HG02870 (cell line): ENCODE measurements around the gene VPS4B.
A peak's percentile ranks its signal among the peaks of the same experiment; 100 is the strongest.
"Not testable (repeated sequence)": the region's sequence is repeated elsewhere in the genome, so short reads cannot be mapped to it uniquely, and the experiment has no call there.

Experiments used
- ATAC-seq: cut with Tn5 transposase; IDR thresholded peaks from one replicate; pipeline ENCODE4 v1.9.1; 2021; ENCODE audit warnings: mild to moderate bottlenecking, moderate library complexity; ENCODE audit not compliant: unreplicated experiment

The VPS4B gene

DNA sequence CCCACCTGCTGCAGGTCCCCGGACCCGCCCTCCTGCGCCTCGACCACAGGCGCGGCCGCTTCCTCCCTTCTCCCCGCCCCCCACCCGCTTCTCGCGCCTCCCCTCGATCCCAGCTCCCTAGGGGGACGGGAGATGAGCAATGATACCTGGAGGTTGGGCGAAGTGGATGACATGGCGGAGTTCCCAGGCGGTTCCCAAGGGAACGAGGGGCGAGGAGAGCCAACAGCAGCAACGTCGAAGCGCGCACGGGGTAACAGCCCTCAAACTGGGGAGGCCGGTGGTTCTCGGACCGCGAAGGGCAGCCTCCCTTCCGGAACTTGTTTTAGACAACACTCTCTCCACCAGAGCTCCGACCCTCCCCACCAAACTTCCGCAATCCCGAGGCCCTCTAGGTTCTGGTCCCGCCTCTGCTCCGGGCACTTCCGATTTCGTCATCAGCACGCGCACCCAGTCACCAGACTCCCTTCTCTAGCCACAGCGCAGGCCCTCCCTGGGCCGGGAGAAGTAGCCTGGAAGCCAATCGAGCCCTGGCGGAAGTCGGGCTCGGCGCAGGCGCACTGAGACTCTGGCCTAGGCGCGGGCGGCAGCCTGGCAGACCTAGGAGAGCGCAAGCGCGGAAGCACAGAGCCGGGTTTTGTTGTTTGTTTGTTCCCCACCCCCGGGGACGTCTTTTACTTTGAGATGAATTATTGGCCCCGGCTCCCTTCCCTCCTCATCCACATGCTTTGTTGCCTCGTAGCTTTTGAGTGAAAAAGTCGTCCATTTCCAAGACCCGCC, at the start of gene VPS4B:
Gene VPS4B, minus strand, starts transcription at position 390 of the 777 bp plus-strand sequence. Its CDS starts 217 bp downstream, at position 173.
- peak; percentile 96 for ATAC-seq

GRCh38 chr18:63470751-63471150, 48.5 kb upstream of the VPS4B start:
- ATAC-seq, result no peak

GRCh38 chr18:63468575-63468974, 46.3 kb upstream of the VPS4B start:
- no peak for ATAC-seq

DNA sequence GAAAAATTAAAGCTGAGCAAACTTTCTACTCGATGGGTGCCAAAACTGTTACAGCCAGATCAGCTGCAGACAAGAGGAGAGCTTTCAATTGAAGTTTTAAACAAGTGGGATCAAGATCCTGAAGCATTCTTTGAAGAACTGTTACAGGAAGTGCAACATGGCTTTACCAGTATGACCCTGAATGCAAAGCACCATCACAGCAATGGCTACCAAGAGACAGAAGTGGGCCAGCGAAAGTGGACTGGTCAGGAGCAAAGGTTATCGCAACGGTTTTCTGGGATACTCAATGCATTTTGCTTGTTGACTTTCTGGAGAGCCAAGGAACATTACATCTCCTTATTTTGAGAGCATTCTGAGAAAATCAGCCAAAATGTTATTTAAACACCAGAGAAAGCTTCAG, 45.4 kb upstream of the VPS4B start:
- no peak for ATAC-seq

DNA sequence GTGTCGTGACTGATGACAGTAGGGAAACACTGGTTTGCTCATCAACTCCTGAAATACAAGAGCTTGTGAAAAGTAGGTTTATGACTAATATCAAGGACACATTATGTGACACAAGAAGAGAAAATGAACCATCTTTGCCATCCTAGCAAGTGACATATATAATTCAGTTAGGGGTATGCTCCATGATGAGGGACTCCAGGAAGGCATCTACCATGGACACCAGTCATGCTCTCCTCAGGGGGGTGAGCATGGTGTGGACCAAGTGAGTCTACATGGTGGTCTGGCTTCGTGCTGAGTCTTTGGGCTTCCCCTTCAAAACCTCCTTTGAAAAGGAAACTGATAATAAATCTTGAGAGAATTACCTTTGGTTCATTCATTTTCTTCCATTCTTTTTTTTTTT, 42.8 kb upstream of the VPS4B start:
- no peak for ATAC-seq

DNA sequence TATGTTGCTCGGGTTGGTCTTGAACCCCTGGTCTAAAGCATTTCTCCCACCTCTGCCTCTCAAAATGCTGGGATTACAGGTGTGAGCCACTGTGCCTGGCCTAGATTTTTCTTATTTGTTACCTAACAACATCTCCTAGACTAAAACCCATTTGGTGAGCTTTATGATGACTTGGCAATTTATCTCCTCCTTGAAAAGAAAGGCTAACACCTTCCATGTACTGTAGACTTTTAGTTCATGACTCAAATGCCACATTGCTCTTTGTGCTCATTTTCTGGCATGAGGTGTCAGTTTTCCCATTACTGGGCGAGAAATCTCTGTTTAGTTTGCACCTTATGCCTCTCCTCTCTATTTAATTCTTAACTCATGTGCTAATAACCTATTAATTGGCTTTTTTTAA, 42.2 kb upstream of the VPS4B start:
- ATAC-seq, result no peak

DNA sequence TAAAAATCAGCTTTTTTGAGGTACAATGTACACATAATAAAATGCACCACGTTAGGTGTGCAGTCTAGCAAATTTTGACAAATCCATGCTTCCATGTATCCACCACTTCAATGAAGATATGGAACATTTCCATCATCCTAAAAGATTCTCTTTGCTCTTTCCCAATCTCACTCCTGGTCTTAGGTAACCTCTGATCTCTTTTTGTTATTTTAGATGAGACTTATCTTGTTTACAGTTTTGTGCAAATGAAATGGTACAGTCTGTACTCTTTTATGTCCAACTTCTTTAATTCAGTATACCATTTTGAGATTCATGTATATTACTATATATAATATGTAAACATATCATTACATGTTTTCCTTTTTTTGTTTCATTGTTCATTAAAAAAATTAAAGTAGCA, 38.1 kb upstream of the VPS4B start:
- ATAC-seq, result no peak

- ATAC-seq, result no peak
Observed at GRCh38 chr18:63457977-63458376, 35.7 kb upstream of the VPS4B start.

- no peak for ATAC-seq
Observed at GRCh38 chr18:63454497-63454896, 32.2 kb upstream of the VPS4B start.

- ATAC-seq, result not testable (repeated sequence)
Observed at GRCh38 chr18:63452751-63453150, 30.5 kb upstream of the VPS4B start.

DNA sequence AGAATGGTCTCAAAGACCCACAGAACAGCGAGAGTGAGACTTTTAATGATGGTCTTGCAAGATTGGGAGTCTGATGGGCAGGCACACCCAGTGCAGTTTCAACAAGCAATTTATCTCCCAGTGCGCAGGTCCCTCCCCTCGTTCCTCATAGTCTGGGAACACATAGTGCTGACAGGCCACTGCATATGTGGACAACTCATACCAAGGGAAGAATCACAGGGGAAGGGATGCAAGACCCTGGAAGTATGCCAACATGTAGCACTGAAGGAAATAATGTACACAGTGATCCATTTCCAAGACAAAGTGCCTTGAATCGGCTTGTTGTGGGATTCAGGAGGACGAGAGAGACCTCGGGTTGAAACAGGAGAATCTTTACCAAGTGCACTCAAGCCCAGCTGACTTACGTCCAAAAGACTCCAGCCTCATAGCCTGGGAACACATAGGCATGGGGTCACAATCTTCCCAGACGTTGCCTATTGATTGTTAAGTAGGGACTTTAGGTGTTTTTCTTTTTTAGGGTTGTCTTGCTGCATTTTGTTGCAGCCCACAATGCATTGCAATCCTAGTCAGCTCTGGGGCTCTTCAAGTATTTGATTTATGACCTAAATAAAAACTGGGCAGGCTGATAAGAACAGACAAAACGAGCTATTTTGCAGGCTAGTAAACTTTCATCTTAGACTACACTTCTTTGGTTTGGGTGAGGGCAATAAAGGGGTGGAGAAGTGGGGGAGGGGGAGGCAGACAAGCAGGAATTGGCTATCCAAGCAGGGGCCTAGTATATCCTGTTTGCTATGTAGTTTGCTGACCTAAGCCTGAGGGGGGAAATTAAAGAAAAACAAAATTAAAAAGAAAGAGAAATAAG, 29.8 kb upstream of the VPS4B start:
- no peak for ATAC-seq

GRCh38 chr18:63449426-63449825, 27.1 kb upstream of the VPS4B start:
- no peak for ATAC-seq

GRCh38 chr18:63447066-63447465, 24.8 kb upstream of the VPS4B start:
- no peak for ATAC-seq

- no peak for ATAC-seq
Observed at GRCh38 chr18:63446266-63446665, 24.0 kb upstream of the VPS4B start.

- ATAC-seq, result no peak
Observed at GRCh38 chr18:63445037-63445436, 22.8 kb upstream of the VPS4B start.

GRCh38 chr18:63444580-63444979, 22.3 kb upstream of the VPS4B start:
- no peak for ATAC-seq

DNA sequence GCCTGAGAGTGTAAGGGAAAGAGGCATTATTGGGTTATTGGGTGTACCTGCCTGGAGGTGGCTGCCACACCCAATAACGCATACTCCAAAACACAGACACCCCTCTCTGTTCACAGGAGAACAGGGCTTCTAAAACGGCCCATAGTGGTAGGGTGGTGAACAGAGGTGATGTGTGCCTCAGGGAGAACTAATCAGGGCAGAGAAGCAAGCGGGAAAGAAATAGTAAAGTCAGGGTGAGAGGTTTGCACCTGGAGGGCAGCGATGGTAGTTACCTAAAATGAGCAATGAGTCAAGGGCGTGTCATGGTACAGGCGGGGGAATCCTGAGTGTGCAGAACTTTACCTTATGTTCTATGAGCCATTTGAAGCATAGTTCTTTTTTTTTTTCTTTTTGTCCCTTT, 21.6 kb upstream of the VPS4B start:
- no peak for ATAC-seq

DNA sequence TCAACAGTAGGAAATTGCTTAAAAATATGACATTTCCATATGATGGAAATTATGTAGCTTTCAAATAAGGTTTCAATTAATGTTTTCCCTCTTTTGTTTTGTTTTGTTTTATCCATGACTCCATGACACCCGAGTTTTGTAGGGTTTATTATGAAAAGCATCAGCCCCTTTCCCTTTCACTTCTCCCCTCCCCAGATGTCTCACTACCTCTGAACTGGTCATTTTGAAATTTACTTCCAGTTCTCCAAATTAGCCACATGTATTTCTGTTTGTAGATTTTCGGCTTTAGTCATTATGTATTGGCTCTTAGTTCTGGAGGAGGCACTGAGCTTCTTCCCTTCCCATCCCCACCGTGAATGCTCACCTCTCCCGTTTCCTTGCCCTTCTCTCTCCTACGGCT, 18.6 kb upstream of the VPS4B start:
- ATAC-seq, result peak; percentile 70

GRCh38 chr18:63440219-63440618, 17.9 kb upstream of the VPS4B start:
- no peak for ATAC-seq

GRCh38 chr18:63439334-63439733, 17.1 kb upstream of the VPS4B start:
- ATAC-seq, result peak; percentile 60

DNA sequence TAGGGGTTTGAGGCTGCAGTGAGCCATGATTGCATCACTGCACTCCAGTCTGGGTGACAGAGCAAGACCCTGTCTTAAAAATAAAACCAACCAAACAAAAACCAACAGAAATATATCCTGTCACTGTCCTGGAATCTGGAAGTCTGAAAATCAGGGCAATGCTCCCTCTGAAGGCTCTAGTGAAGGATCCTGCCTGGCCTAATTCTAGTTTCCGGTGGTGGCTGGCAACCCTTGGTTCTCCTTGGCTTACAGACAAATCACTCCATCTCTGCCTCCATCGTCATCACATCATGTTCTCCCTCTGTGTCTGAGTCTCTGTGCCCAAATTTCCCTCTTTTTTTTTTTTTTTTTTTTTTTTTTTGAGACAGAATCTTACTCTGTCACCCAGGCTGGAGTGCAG, 15.9 kb upstream of the VPS4B start:
- ATAC-seq, result no peak

GRCh38 chr18:63433334-63433866, 11.1 kb upstream of the VPS4B start:
- no peak for ATAC-seq
